SK-N-SH (cell line): ENCODE results near the gene DPEP3.

Experiments used
- CTCF ChIP-seq: fragments of 200-600 bp; sonication (generic); IDR thresholded peaks from 2 replicates; pipeline ENCODE4 v1.6.1; 2017; ENCODE audit warnings: antibody characterized with exemption, mild to moderate bottlenecking, moderate library complexity
- ELF1 ChIP-seq: IDR thresholded peaks from 2 replicates; pipeline ENCODE4 v1.4.0; 2012
- MEF2A ChIP-seq: IDR thresholded peaks from 2 replicates; pipeline ENCODE4 v1.4.0; 2012; ENCODE audit warnings: low read depth, borderline replicate concordance
- NRF1 ChIP-seq: IDR thresholded peaks from 2 replicates; pipeline ENCODE4 v1.6.1; 2012; ENCODE audit warnings: low read depth, mild to moderate bottlenecking, low read length
- SMC3 ChIP-seq: IDR thresholded peaks from 2 replicates; pipeline ENCODE4 v1.6.1; 2012; ENCODE audit warnings: low read depth, low read length, improper control_type of control experiment
- TAF1 ChIP-seq: IDR thresholded peaks from 2 replicates; pipeline ENCODE4 v1.6.1; 2012; ENCODE audit warnings: low read depth, mild to moderate bottlenecking, low read length, moderate library complexity, borderline replicate concordance
- TCF12 ChIP-seq: IDR thresholded peaks from 2 replicates; pipeline ENCODE4 v1.4.0; 2012
- TF ChIP-seq, protein P1 (sequence below): IDR thresholded peaks from 2 replicates; pipeline ENCODE4 v1.4.0; 2012; ENCODE audit warnings: low read depth

- no peak for TF ChIP-seq SMC3
- no peak for TF ChIP-seq TAF1
- TF ChIP-seq TCF12: no peak
- no peak for TF ChIP-seq CTCF
- no peak for TF ChIP-seq ELF1
- no peak for TF ChIP-seq MEF2A
- TF ChIP-seq, protein P1, sequence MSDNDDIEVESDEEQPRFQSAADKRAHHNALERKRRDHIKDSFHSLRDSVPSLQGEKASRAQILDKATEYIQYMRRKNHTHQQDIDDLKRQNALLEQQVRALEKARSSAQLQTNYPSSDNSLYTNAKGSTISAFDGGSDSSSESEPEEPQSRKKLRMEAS: no peak
- TF ChIP-seq NRF1: no peak
Measured at GRCh38 chr16:67966549-67967182, 13.6 kb downstream of the DPEP3 start.
